Measurements from ENCODE around the gene TLL2. TPM values are rescaled to one million over a fixed set of nuclear protein-coding genes. Genes with fewer than 3 reads are reported as not detected.
A peak's percentile ranks its signal among the peaks of the same experiment; 100 is the strongest.

TLL2 gene
- total RNA-seq, 1 donor from 2014 or later = 6.7 TPM

- no peak overlapping the region for H3K4me3 ChIP-seq (ENCODE audit: low read depth, low read length)
- TF ChIP-seq CTCF (conservative IDR thresholded peaks at IDR 0.05; ENCODE audit: low read depth, low read length) = no peak
- DNase-seq (ENCODE audit: low read depth) = no peak
These were observed 139.7 kb downstream of the TLL2 start for GRCh38 chr10:96374004-96374403.

GRCh38 chr10:96371356-96371755 is 142.4 kb downstream of the TLL2 start:
- H3K4me3 ChIP-seq (ENCODE audit: low read depth, low read length) = no peak overlapping the region
- DNase-seq (ENCODE audit: low read depth) = no peak
- TF ChIP-seq CTCF (conservative IDR thresholded peaks at IDR 0.05; ENCODE audit: low read depth, low read length) = no peak

GRCh38 chr10:96370584-96371157 is 143.1 kb downstream of the TLL2 start:
- peak; percentile 81 for TF ChIP-seq CTCF (conservative IDR thresholded peaks at IDR 0.05; ENCODE audit: low read depth, low read length)
- no peak overlapping the region for H3K4me3 ChIP-seq (ENCODE audit: low read depth, low read length)
- no peak for DNase-seq (ENCODE audit: low read depth)

GRCh38 chr10:96369890-96370583 is 143.7 kb downstream of the TLL2 start:
- TF ChIP-seq CTCF (conservative IDR thresholded peaks at IDR 0.05; ENCODE audit: low read depth, low read length) = no peak
- H3K4me3 ChIP-seq (ENCODE audit: low read depth, low read length) = no peak overlapping the region
- no peak for DNase-seq (ENCODE audit: low read depth)

GRCh38 chr10:96368971-96369370 is 144.8 kb downstream of the TLL2 start:
- no peak for DNase-seq (ENCODE audit: low read depth)
- no peak overlapping the region for H3K4me3 ChIP-seq (ENCODE audit: low read depth, low read length)
- no peak for TF ChIP-seq CTCF (conservative IDR thresholded peaks at IDR 0.05; ENCODE audit: low read depth, low read length)

GRCh38 chr10:96367470-96367869 is 146.3 kb downstream of the TLL2 start:
- H3K4me3 ChIP-seq (ENCODE audit: low read depth, low read length) = no peak overlapping the region
- no peak for DNase-seq (ENCODE audit: low read depth)
- no peak for TF ChIP-seq CTCF (conservative IDR thresholded peaks at IDR 0.05; ENCODE audit: low read depth, low read length)

- H3K4me3 ChIP-seq (ENCODE audit: low read depth, low read length) = no peak overlapping the region
- TF ChIP-seq CTCF (conservative IDR thresholded peaks at IDR 0.05; ENCODE audit: low read depth, low read length) = no peak
- no peak for DNase-seq (ENCODE audit: low read depth)
These were observed 147.2 kb downstream of the TLL2 start for GRCh38 chr10:96366508-96366907.
